Breast epithelium (tissue), 4 donors: Measurements from ENCODE around the gene ABCC4. TPM values are rescaled to one million over a fixed set of nuclear protein-coding genes. Genes with fewer than 3 reads are reported as not detected.

Experiments used
- DNase-seq, 2 donors: peaks; one replicate each; pipeline ENCODE4 v3.0.0-alpha.2; 2019; ENCODE audit warnings: low spot score in 2 of 2
- H3K27ac ChIP-seq, 2 donors: fragments of 200-600 bp; sonication (generic) in 1 of 2; one replicate each; pipeline ENCODE4 v1.5.1; 2016 to 2019; ENCODE audit warnings: mild to moderate bottlenecking in 1 of 2
- H3K27me3 ChIP-seq, 2 donors: fragments of 200-600 bp; sonication (generic) in 1 of 2; one replicate each; pipeline versions ENCODE4 v1.5.1 to v1.6.0; 2017 to 2019; ENCODE audit warnings: control low read depth in 1 of 2, mild to moderate bottlenecking in 1 of 2
- H3K36me3 ChIP-seq: fragments of 200-600 bp; one replicate; pipeline ENCODE4 v1.5.1; 2019
- H3K4me1 ChIP-seq, 2 donors: fragments of 200-600 bp; sonication (generic); one replicate each; pipeline ENCODE4 v1.5.1; 2016 to 2019; ENCODE audit warnings: control low read depth in 1 of 2
- H3K4me3 ChIP-seq, 3 donors: fragments of 200-600 bp; sonication (generic); 1 replicate in 2 of 3; 2 replicates in 1 of 3; pipeline ENCODE4 v1.5.1; 2016 to 2019; ENCODE audit warnings: mild to moderate bottlenecking in 3 of 3, moderate library complexity in 2 of 3
- H3K9me3 ChIP-seq, 2 donors: fragments of 200-600 bp; sonication (generic) in 1 of 2; one replicate each; pipeline ENCODE4 v1.5.1; 2016 to 2019; ENCODE audit warnings: control low read depth in 1 of 2
- CTCF ChIP-seq, 3 donors: fragments of 450-650 bp; IDR thresholded peaks; one replicate each; pipeline ENCODE4 v1.5.1; 2016 to 2017; ENCODE audit warnings: antibody characterized with exemption in 3 of 3, mild to moderate bottlenecking in 3 of 3, moderate library complexity in 3 of 3
- POLR2A ChIP-seq: fragments of 450-650 bp; IDR thresholded peaks from one replicate; pipeline ENCODE4 v1.6.1; 2016; ENCODE audit warnings: antibody characterized with exemption, mild to moderate bottlenecking, moderate library complexity
- POLR2AphosphoS5 ChIP-seq, 3 donors: sonication (generic); formaldehyde crosslinking; IDR thresholded peaks; one replicate each; pipeline ENCODE4 v1.6.1; 2017; ENCODE audit warnings: antibody characterized with exemption in 3 of 3
- intact Hi-C: fragments of 100-400 bp; cut with DNase I; formaldehyde crosslinking; loops from one replicate; pipeline ENCODE4 v1.15.1; 2023; ENCODE audit warnings: low total_unique reads
- total RNA-seq, 3 donors: library from RNA; depleted of rRNA; stranded (reverse); fragments of >200 nt; gene quantifications; one replicate each; pipeline ENCODE4 v1.1.0, GENCODE V29; 2016

ABCC4 gene
- total RNA-seq, 3 donors from 2014 or later = 4.1 to 6.2 (median 4.5) TPM

DNA sequence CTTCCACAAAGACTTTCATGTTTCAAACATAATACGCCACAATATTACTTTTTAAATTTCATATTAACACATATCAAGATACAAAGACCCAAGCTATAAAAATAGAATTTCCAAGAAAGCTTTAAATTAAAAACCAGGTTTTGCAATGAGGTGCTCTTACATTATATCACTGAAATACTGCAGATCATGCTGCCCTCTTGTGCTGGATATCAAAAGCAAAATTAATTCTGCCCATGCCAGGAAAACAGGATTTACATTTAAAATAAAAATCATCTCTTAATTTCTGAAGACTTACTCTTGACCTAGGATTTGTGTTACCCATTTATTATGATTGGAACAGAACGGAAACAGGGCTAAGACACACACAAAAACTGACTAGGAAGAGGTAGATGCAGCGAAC is 145.0 kb downstream of the ABCC4 start:
- Histone ChIP-seq H3K4me3 (no peak overlapping the region), H3K36me3 (no peaks in the 10 kb centered on the region), H3K27ac (no peak overlapping the region), H3K4me1 (no peaks in the 10 kb centered on the region), H3K27me3 (no peaks in the 10 kb centered on the region), H3K9me3 (no peaks in the 10 kb centered on the region)
- DNase-seq = no peak
- intact Hi-C loops = no loop called here
- TF ChIP-seq POLR2AphosphoS5 (IDR thresholded peaks at IDR 0.05) (no peak), POLR2A (no peak), CTCF (IDR thresholded peaks at IDR 0.05) (no peak)

- H3K27ac ChIP-seq = no peak overlapping the region
- no peak overlapping the region for H3K4me3 ChIP-seq
- intact Hi-C loops = no loop called here
- H3K36me3 ChIP-seq = no peaks in the 10 kb centered on the region
- no peaks in the 10 kb centered on the region for H3K9me3 ChIP-seq
- no peak for DNase-seq
- TF ChIP-seq POLR2AphosphoS5 (IDR thresholded peaks at IDR 0.05) (no peak), CTCF (IDR thresholded peaks at IDR 0.05) (no peak), POLR2A (no peak)
- H3K4me1 ChIP-seq = no peaks in the 10 kb centered on the region
- H3K27me3 ChIP-seq = no peaks in the 10 kb centered on the region
Measured at GRCh38 chr13:95155504-95155903, 145.7 kb downstream of the ABCC4 start.

GRCh38 chr13:95155093-95155492 is 146.2 kb downstream of the ABCC4 start:
- no peaks in the 10 kb centered on the region for H3K27me3 ChIP-seq
- H3K36me3 ChIP-seq = no peaks in the 10 kb centered on the region
- TF ChIP-seq POLR2A (no peak), CTCF (IDR thresholded peaks at IDR 0.05) (no peak), POLR2AphosphoS5 (IDR thresholded peaks at IDR 0.05) (no peak)
- H3K9me3 ChIP-seq = no peaks in the 10 kb centered on the region
- intact Hi-C loops = no loop called here
- DNase-seq = no peak
- H3K4me3 ChIP-seq = no peak overlapping the region
- H3K27ac ChIP-seq = no peak overlapping the region
- H3K4me1 ChIP-seq = no peaks in the 10 kb centered on the region

DNA sequence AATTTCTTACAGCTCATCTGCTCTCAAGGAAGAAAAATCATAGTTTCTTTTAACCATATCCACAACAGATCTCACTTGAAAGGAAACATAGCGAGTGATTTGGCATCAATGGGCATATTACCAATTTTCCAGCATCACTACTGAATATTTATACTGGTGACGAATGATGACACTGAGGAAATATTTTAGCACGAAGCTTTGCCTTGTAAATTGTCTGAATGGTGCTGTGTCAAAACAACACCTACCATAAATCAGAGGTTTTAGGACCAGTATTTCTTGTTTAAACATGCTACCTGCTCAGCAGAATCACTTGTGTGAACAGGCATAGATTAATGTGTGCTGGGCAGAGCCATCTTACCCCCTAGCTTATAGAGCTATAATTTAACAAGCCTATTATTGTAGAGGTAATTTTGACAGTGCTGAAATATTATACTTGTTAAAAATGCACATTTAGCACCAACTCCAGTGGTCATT is 146.8 kb downstream of the ABCC4 start:
- intact Hi-C loops = no loop called here
- H3K9me3 ChIP-seq = no peaks in the 10 kb centered on the region
- no peak for DNase-seq
- H3K27ac ChIP-seq = no peak overlapping the region
- H3K4me3 ChIP-seq = no peak overlapping the region
- no peaks in the 10 kb centered on the region for H3K4me1 ChIP-seq
- H3K36me3 ChIP-seq = no peaks in the 10 kb centered on the region
- no peaks in the 10 kb centered on the region for H3K27me3 ChIP-seq
- no peak for TF ChIP-seq POLR2AphosphoS5 (IDR thresholded peaks at IDR 0.05)
- TF ChIP-seq POLR2A = no peak
- TF ChIP-seq CTCF (IDR thresholded peaks at IDR 0.05) = no peak

- DNase-seq = no peak
- TF ChIP-seq CTCF (IDR thresholded peaks at IDR 0.05) = no peak
- no peak for TF ChIP-seq POLR2AphosphoS5 (IDR thresholded peaks at IDR 0.05)
- TF ChIP-seq POLR2A = no peak
- Histone ChIP-seq H3K9me3 (no peaks in the 10 kb centered on the region), H3K36me3 (no peaks in the 10 kb centered on the region), H3K4me3 (no peak overlapping the region), H3K27ac (no peak overlapping the region), H3K4me1 (no peaks in the 10 kb centered on the region), H3K27me3 (no peaks in the 10 kb centered on the region)
- intact Hi-C loops = no loop called here
Measured at GRCh38 chr13:95153647-95154412, 147.4 kb downstream of the ABCC4 start.
